Loucy (cell line): ENCODE measurements around the gene NPB.

Source experiments
- CTCF ChIP-seq: fragments of 200-600 bp; sonication (generic); conservative IDR thresholded peaks from 2 replicates; pipeline ENCODE4 v1.5.1; 2014; ENCODE audit warnings: mild to moderate bottlenecking, antibody characterized with exemption, low read length
- EZH2phosphoT487 ChIP-seq: fragments of 200-600 bp; IDR thresholded peaks from 2 replicates; pipeline ENCODE4 v1.6.1; 2018; ENCODE audit warnings: antibody characterized with exemption, mild to moderate bottlenecking, moderate library complexity, borderline replicate concordance

- no peak for TF ChIP-seq EZH2phosphoT487
- TF ChIP-seq CTCF = no peak
These were observed 8.2 kb downstream of the NPB start for GRCh38 chr17:81909966-81910839.
